DMS53 (cell line): Measurements from ENCODE around the gene IL21R.

ENCODE experiments used
- DNase-seq: peaks from one replicate; lab custom pipeline; 2025; lab: John Stamatoyannopoulos, UW

IL21R gene

GRCh38 chr16:27489421-27489820 is 87.4 kb downstream of the IL21R start:
- DNase-seq: no peak

- DNase-seq: no peak
Observed at GRCh38 chr16:27489906-27490305, 87.9 kb downstream of the IL21R start.

GRCh38 chr16:27491894-27492587 is 90.1 kb downstream of the IL21R start:
- DNase-seq: no peak

- no peak for DNase-seq
Observed at GRCh38 chr16:27492588-27492979, 90.6 kb downstream of the IL21R start.

- DNase-seq: no peak
Observed at GRCh38 chr16:27495191-27495590, 93.2 kb downstream of the IL21R start.

- no peak for DNase-seq
Observed at GRCh38 chr16:27498031-27498825, 96.3 kb downstream of the IL21R start.

- DNase-seq: no peak
Observed at GRCh38 chr16:27498916-27499658, 97.1 kb downstream of the IL21R start.

GRCh38 chr16:27499659-27500055 is 97.7 kb downstream of the IL21R start:
- no peak for DNase-seq

GRCh38 chr16:27500801-27501200 is 98.8 kb downstream of the IL21R start:
- DNase-seq: no peak
